ENCODE data around the gene CISH.

CISH gene

GRCh38 chr3:50573566-50574443 is 37.8 kb downstream of the CISH start:
- no peak for TF ChIP-seq CTCF (IDR thresholded peaks at IDR 0.05; ENCODE audit: low read depth, low read length)
- DNase-seq (ENCODE audit: low read depth in 2 of 2) = no peak
- no peak overlapping the region for H3K4me3 ChIP-seq (replicated peaks in 1 of 2; ENCODE audit: low read depth in 2 of 2, low read length in 2 of 2)

- DNase-seq (ENCODE audit: low read depth in 2 of 2) = no peak
- no peak overlapping the region for H3K4me3 ChIP-seq (replicated peaks in 1 of 2; ENCODE audit: low read depth in 2 of 2, low read length in 2 of 2)
- no peak for TF ChIP-seq CTCF (IDR thresholded peaks at IDR 0.05; ENCODE audit: low read depth, low read length)
These were observed 38.7 kb downstream of the CISH start for GRCh38 chr3:50572801-50573371.

GRCh38 chr3:50572158-50572557 is 39.4 kb downstream of the CISH start:
- no peak overlapping the region for H3K4me3 ChIP-seq (replicated peaks in 1 of 2; ENCODE audit: low read depth in 2 of 2, low read length in 2 of 2)
- TF ChIP-seq CTCF (IDR thresholded peaks at IDR 0.05; ENCODE audit: low read depth, low read length) = peak; percentile 95
- peak; percentile 75 to 84 for DNase-seq (ENCODE audit: low read depth in 2 of 2)

- DNase-seq (ENCODE audit: low read depth in 2 of 2) = no peak
- TF ChIP-seq CTCF (IDR thresholded peaks at IDR 0.05; ENCODE audit: low read depth, low read length) = no peak
- H3K4me3 ChIP-seq (replicated peaks in 1 of 2; ENCODE audit: low read depth in 2 of 2, low read length in 2 of 2) = no peak overlapping the region
These were observed 40.1 kb downstream of the CISH start for GRCh38 chr3:50571486-50571885.

- TF ChIP-seq CTCF (IDR thresholded peaks at IDR 0.05; ENCODE audit: low read depth, low read length) = no peak
- H3K4me3 ChIP-seq (replicated peaks in 1 of 2; ENCODE audit: low read depth in 2 of 2, low read length in 2 of 2) = no peak overlapping the region
- no peak for DNase-seq (ENCODE audit: low read depth in 2 of 2)
These were observed 40.9 kb downstream of the CISH start for GRCh38 chr3:50570508-50571279.

GRCh38 chr3:50568947-50569749 is 42.4 kb downstream of the CISH start, which contains the start of gene HEMK1:
HEMK1 (plus strand) TSS chr3:50569522; CDS start chr3:50571105, 1,583 bp downstream.
- H3K4me3 ChIP-seq (replicated peaks in 1 of 2; ENCODE audit: low read depth in 2 of 2, low read length in 2 of 2) = peak within 1 kb of the TSS; percentile 76 to 99
- peak; percentile 96 to 97 for DNase-seq (ENCODE audit: low read depth in 2 of 2)
- no peak for TF ChIP-seq CTCF (IDR thresholded peaks at IDR 0.05; ENCODE audit: low read depth, low read length)
